ENCODE measurements around the gene PLPP1.
A peak's percentile ranks its signal among the peaks of the same experiment; 100 is the strongest.

PLPP1 gene

DNA sequence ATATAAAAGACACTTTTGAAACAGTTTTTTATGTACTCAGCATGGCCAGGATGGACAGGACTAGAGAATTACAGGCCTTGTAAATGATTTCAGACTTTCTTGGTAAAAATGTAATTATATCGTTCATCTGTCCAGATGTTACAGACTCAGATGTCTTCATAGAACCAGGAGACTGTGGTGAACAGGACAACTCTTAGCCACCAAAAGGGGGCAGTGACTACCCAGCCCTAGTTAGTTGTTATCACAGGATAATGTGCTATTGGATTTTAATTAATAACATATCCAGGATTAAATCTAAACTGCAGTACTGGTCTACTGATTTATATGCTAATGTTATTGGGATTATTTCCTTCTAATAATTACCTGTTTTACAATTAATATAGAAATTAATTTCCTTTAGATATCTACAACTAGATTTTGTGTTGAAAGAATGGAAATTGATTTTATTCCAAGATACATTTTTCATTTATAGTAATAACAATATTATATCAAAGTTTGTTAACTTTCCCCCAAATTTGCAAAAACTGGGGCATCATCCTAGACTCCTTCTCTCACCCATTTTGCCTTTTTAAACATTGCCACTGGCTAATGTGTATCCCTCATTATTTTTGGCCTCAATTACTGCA lies 127.6 kb downstream of the PLPP1 start:
- TF ChIP-seq, protein P1, sequence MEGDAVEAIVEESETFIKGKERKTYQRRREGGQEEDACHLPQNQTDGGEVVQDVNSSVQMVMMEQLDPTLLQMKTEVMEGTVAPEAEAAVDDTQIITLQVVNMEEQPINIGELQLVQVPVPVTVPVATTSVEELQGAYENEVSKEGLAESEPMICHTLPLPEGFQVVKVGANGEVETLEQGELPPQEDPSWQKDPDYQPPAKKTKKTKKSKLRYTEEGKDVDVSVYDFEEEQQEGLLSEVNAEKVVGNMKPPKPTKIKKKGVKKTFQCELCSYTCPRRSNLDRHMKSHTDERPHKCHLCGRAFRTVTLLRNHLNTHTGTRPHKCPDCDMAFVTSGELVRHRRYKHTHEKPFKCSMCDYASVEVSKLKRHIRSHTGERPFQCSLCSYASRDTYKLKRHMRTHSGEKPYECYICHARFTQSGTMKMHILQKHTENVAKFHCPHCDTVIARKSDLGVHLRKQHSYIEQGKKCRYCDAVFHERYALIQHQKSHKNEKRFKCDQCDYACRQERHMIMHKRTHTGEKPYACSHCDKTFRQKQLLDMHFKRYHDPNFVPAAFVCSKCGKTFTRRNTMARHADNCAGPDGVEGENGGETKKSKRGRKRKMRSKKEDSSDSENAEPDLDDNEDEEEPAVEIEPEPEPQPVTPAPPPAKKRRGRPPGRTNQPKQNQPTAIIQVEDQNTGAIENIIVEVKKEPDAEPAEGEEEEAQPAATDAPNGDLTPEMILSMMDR (IDR thresholded peaks at IDR 0.05; ENCODE audit: insufficient read depth, low read length): no peak
- TF ChIP-seq GABPA (IDR thresholded peaks at IDR 0.05; ENCODE audit: low read depth): no peak
- DNase-seq (ENCODE audit: low read depth in 1 of 2, low spot score in 1 of 2): peak in 1 of 2 experiments; percentile 1
- H3K27me3 ChIP-seq (ENCODE audit: insufficient read depth, poor library complexity, severe bottlenecking): no peaks in the 10 kb centered on the region

DNA sequence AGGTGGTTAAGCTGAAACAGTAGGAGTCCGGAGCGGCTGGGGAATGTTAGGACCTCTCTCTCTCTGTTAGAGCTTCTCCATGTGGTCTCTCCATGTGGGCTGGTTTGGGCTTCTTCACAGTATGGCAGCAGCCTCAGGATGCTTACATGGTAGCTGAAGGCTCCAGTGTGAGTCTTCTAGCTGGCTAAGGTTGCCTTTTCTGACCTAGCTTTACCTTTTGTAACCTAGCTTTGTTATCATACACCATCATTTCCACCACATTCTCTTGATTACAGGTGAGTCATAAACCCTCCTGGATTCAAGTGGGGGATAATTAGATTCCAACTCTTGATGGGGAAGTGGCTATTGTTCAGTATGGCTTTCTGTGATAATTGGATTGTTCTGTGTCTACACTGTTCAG lies 128.5 kb downstream of the PLPP1 start:
- TF ChIP-seq, protein P1 (IDR thresholded peaks at IDR 0.05; ENCODE audit: insufficient read depth, low read length): no peak
- TF ChIP-seq POLR2AphosphoS5 (IDR thresholded peaks at IDR 0.05; ENCODE audit: low read depth) (no peak), SPI1 (IDR thresholded peaks at IDR 0.05; ENCODE audit: borderline replicate concordance, low read depth) (no peak)
- TF ChIP-seq, protein P2, sequence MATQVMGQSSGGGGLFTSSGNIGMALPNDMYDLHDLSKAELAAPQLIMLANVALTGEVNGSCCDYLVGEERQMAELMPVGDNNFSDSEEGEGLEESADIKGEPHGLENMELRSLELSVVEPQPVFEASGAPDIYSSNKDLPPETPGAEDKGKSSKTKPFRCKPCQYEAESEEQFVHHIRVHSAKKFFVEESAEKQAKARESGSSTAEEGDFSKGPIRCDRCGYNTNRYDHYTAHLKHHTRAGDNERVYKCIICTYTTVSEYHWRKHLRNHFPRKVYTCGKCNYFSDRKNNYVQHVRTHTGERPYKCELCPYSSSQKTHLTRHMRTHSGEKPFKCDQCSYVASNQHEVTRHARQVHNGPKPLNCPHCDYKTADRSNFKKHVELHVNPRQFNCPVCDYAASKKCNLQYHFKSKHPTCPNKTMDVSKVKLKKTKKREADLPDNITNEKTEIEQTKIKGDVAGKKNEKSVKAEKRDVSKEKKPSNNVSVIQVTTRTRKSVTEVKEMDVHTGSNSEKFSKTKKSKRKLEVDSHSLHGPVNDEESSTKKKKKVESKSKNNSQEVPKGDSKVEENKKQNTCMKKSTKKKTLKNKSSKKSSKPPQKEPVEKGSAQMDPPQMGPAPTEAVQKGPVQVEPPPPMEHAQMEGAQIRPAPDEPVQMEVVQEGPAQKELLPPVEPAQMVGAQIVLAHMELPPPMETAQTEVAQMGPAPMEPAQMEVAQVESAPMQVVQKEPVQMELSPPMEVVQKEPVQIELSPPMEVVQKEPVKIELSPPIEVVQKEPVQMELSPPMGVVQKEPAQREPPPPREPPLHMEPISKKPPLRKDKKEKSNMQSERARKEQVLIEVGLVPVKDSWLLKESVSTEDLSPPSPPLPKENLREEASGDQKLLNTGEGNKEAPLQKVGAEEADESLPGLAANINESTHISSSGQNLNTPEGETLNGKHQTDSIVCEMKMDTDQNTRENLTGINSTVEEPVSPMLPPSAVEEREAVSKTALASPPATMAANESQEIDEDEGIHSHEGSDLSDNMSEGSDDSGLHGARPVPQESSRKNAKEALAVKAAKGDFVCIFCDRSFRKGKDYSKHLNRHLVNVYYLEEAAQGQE (IDR thresholded peaks at IDR 0.05; ENCODE audit: insufficient replicate concordance, low read depth): no peak
- no peak for DNase-seq (ENCODE audit: low read depth in 1 of 2, low spot score in 1 of 2)
- H3K27ac ChIP-seq (replicated peaks): no peak overlapping the region
- H3K27me3 ChIP-seq (ENCODE audit: insufficient read depth, poor library complexity, severe bottlenecking): no peaks in the 10 kb centered on the region
- no peak overlapping the region for H3K4me3 ChIP-seq (replicated peaks; ENCODE audit: insufficient read depth, low read length)

More for the DNA sequence above, 127.6 kb downstream of the PLPP1 start:
- no peak overlapping the region for H3K4me3 ChIP-seq (replicated peaks; ENCODE audit: insufficient read depth, low read length)
- H3K27ac ChIP-seq (replicated peaks): no peak overlapping the region

DNA sequence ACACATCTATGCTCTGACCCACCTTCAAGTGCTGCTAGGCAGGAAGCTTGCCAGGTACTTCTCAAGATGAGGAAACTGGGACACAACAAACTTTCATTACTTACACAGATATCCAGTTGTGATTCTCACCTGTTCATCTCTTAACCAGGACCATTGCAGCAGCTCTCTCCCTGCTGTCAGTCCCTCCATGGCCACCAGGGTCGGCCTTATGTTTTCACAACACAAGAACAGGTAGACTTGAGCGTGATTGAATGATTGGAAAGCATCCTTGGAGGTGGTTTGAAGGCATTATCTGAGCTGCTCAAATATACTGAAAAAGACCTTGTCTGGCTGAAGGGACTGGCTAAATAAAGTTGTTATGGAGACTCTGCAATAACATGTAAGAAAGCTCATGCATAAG lies 132.6 kb downstream of the PLPP1 start:
- Histone ChIP-seq H3K27ac (replicated peaks) (no peak overlapping the region), H3K27me3 (ENCODE audit: insufficient read depth, poor library complexity, severe bottlenecking) (no peaks in the 10 kb centered on the region), H3K4me3 (replicated peaks; ENCODE audit: insufficient read depth, low read length) (no peak overlapping the region)
- TF ChIP-seq POLR2AphosphoS5 (IDR thresholded peaks at IDR 0.05; ENCODE audit: low read depth) (no peak), SPI1 (IDR thresholded peaks at IDR 0.05; ENCODE audit: borderline replicate concordance, low read depth) (no peak), GABPA (IDR thresholded peaks at IDR 0.05; ENCODE audit: low read depth) (no peak)
- TF ChIP-seq, protein P2 (IDR thresholded peaks at IDR 0.05; ENCODE audit: insufficient replicate concordance, low read depth): no peak
- TF ChIP-seq, protein P1 (IDR thresholded peaks at IDR 0.05; ENCODE audit: insufficient read depth, low read length): no peak
- no peak for DNase-seq (ENCODE audit: low read depth in 1 of 2, low spot score in 1 of 2)
